Sigmoid colon (tissue), 7 donors: ENCODE data around the gene FAM184B. TPM values are rescaled to one million over a fixed set of nuclear protein-coding genes. Genes with fewer than 3 reads are reported as not detected.
"Not testable (repeated sequence)": the region's sequence is repeated elsewhere in the genome, so short reads cannot be mapped to it uniquely, and the experiment has no call there.

ENCODE experiments used
- DNase-seq: peaks from one replicate; pipeline ENCODE4 v3.0.0-alpha.2; 2019
- H3K27ac ChIP-seq, 4 donors: fragments of 200-600 bp; sonication (generic); one replicate each; pipeline ENCODE4 v1.5.1; 2016 to 2019; ENCODE audit warnings: mild to moderate bottlenecking in 1 of 4
- H3K27me3 ChIP-seq, 3 donors: fragments of 200-600 bp; sonication (generic); one replicate each; pipeline ENCODE4 v1.5.1; 2019; ENCODE audit warnings: mild to moderate bottlenecking in 1 of 3
- H3K36me3 ChIP-seq, 4 donors: fragments of 200-600 bp; sonication (generic); one replicate each; pipeline ENCODE4 v1.5.1; 2016 to 2019
- H3K4me1 ChIP-seq, 4 donors: fragments of 200-600 bp; sonication (generic); one replicate each; pipeline ENCODE4 v1.5.1; 2017 to 2019
- H3K4me3 ChIP-seq, 4 donors: fragments of 200-600 bp; sonication (generic); one replicate each; pipeline ENCODE4 v1.5.1; 2017 to 2019; ENCODE audit warnings: mild to moderate bottlenecking in 2 of 4, moderate library complexity in 1 of 4
- H3K9me3 ChIP-seq, 4 donors: fragments of 200-600 bp in 3 of 4; sonication (generic) in 3 of 4; one replicate each; pipeline versions ENCODE4 v1.5.1 to v1.6.1; 2013 to 2019
- CTCF ChIP-seq, 4 experiments: fragments of 450-650 bp in 3 of 4; fragments of 200-600 bp in 1 of 4; IDR thresholded peaks; one replicate each; pipeline ENCODE4 v1.5.1; 2016 to 2019; ENCODE audit warnings: antibody characterized with exemption in 4 of 4, mild to moderate bottlenecking in 3 of 4, moderate library complexity in 2 of 4
- EP300 ChIP-seq, 4 donors: sonication (generic); formaldehyde crosslinking; IDR thresholded peaks; one replicate each; pipeline ENCODE4 v1.6.1; 2017; ENCODE audit warnings: antibody characterized with exemption in 4 of 4
- POLR2A ChIP-seq, 2 donors: fragments of 450-650 bp; IDR thresholded peaks; one replicate each; pipeline ENCODE4 v1.6.1; 2016; ENCODE audit warnings: antibody characterized with exemption in 2 of 2, mild to moderate bottlenecking in 2 of 2, moderate library complexity in 2 of 2
- POLR2AphosphoS5 ChIP-seq, 4 donors: sonication (generic); formaldehyde crosslinking; IDR thresholded peaks; one replicate each; pipeline ENCODE4 v1.6.1; 2017; ENCODE audit warnings: antibody characterized with exemption in 4 of 4
- WGBS, 2 donors: extraction: QIAGEN DNeasy Blood & Tissue Kit; methylation state at CpG; one replicate each; pipeline ENCODE4 v1.1.7; 2013; 5-methylcytosine and 5-hydroxymethylcytosine counted together
- intact Hi-C: fragments of 100-400 bp; cut with DNase I; formaldehyde crosslinking; loops from one replicate; pipeline ENCODE4 v1.15.1; 2023
- polyA plus RNA-seq, 3 donors: library from polyadenylated mRNA; stranded (reverse); fragments of 200-250 nt; gene quantifications; one replicate each; pipeline ENCODE4 v1.2.3, GENCODE V29; 2013
- total RNA-seq, 4 donors: library from RNA; depleted of rRNA; stranded (reverse); fragments of >200 nt; gene quantifications; one replicate each; pipeline ENCODE4 v1.1.0, GENCODE V29; 2016
- donor health status: healthy with polysubstance abuse.
- donor health status: Bipolar disorder and iron deficiency.
- donor health status: healthy.

FAM184B gene
- total and polyA plus RNA-seq, 7 donors: under 0.01 to 0.23 (median 0.23) TPM; not detected in 4

GRCh38 chr4:17712166-17712565 is 69.3 kb downstream of the FAM184B start:
- intact Hi-C loops: no loop called here
- 49 to 78% methylated on average over 5 of the region's 5 CpGs for WGBS, 2 donors

GRCh38 chr4:17711206-17711605 is 70.2 kb downstream of the FAM184B start:
- intact Hi-C loops, H3K4me3 ChIP-seq, H3K36me3 ChIP-seq, DNase-seq, H3K4me1 ChIP-seq, H3K9me3 ChIP-seq, H3K27ac ChIP-seq, H3K27me3 ChIP-seq: not testable (repeated sequence)
- WGBS, 2 donors: 85 to 93% methylated on average over 8 of the region's 8 CpGs

More at GRCh38 chr4:17712166-17712565, 69.3 kb downstream of the FAM184B start:
- no peaks in the 10 kb centered on the region for H3K27me3 ChIP-seq
- no peaks in the 10 kb centered on the region for H3K9me3 ChIP-seq
- DNase-seq: no peak
- TF ChIP-seq EP300 (IDR thresholded peaks at IDR 0.05) (no peak), CTCF (IDR thresholded peaks at IDR 0.05) (no peak), POLR2A (IDR thresholded peaks at IDR 0.05) (no peak), POLR2AphosphoS5 (IDR thresholded peaks at IDR 0.05) (no peak)
- no peaks in the 10 kb centered on the region for H3K4me1 ChIP-seq
- H3K4me3 ChIP-seq: no peak overlapping the region
- no peak overlapping the region for H3K27ac ChIP-seq
- no peaks in the 10 kb centered on the region for H3K36me3 ChIP-seq

- DNase-seq: no peak
- Histone ChIP-seq H3K27me3 (no peaks in the 10 kb centered on the region), H3K4me3 (no peak overlapping the region), H3K27ac (no peak overlapping the region), H3K36me3 (no peaks in the 10 kb centered on the region), H3K4me1 (no peaks in the 10 kb centered on the region), H3K9me3 (no peaks in the 10 kb centered on the region)
- WGBS, 2 donors: 87 to 88% methylated on average over 8 of the region's 8 CpGs
- TF ChIP-seq POLR2A (IDR thresholded peaks at IDR 0.05): no peak
- TF ChIP-seq POLR2AphosphoS5 (IDR thresholded peaks at IDR 0.05): no peak
- TF ChIP-seq EP300 (IDR thresholded peaks at IDR 0.05): no peak
- TF ChIP-seq CTCF (IDR thresholded peaks at IDR 0.05): no peak
- intact Hi-C loops: no loop called here
Observed at GRCh38 chr4:17709763-17710068, 71.7 kb downstream of the FAM184B start.

GRCh38 chr4:17708992-17709762 is 72.2 kb downstream of the FAM184B start:
- no peaks in the 10 kb centered on the region for H3K9me3 ChIP-seq
- no peak overlapping the region for H3K27ac ChIP-seq
- H3K4me1 ChIP-seq: no peaks in the 10 kb centered on the region
- no peak for DNase-seq
- WGBS, 2 donors: 88 to 94% methylated on average over 36 of the region's 36 CpGs
- H3K4me3 ChIP-seq: no peak overlapping the region
- TF ChIP-seq CTCF (IDR thresholded peaks at IDR 0.05): no peak
- TF ChIP-seq POLR2A (IDR thresholded peaks at IDR 0.05): no peak
- TF ChIP-seq POLR2AphosphoS5 (IDR thresholded peaks at IDR 0.05): no peak
- TF ChIP-seq EP300 (IDR thresholded peaks at IDR 0.05): no peak
- no peaks in the 10 kb centered on the region for H3K36me3 ChIP-seq
- no peaks in the 10 kb centered on the region for H3K27me3 ChIP-seq
- intact Hi-C loops: no loop called here

GRCh38 chr4:17707671-17708070 is 73.8 kb downstream of the FAM184B start:
- Histone ChIP-seq H3K27ac (no peak overlapping the region), H3K4me3 (no peak overlapping the region), H3K36me3 (no peaks in the 10 kb centered on the region), H3K9me3 (no peaks in the 10 kb centered on the region), H3K4me1 (no peaks in the 10 kb centered on the region), H3K27me3 (no peaks in the 10 kb centered on the region)
- no peak for TF ChIP-seq CTCF (IDR thresholded peaks at IDR 0.05)
- TF ChIP-seq EP300 (IDR thresholded peaks at IDR 0.05): no peak
- TF ChIP-seq POLR2A (IDR thresholded peaks at IDR 0.05): no peak
- no peak for TF ChIP-seq POLR2AphosphoS5 (IDR thresholded peaks at IDR 0.05)
- DNase-seq: no peak
- WGBS, 2 donors: 80 to 81% methylated on average over 2 of the region's 2 CpGs
- intact Hi-C loops: no loop called here
